ENCODE results near the gene RAB11FIP5.

DNA sequence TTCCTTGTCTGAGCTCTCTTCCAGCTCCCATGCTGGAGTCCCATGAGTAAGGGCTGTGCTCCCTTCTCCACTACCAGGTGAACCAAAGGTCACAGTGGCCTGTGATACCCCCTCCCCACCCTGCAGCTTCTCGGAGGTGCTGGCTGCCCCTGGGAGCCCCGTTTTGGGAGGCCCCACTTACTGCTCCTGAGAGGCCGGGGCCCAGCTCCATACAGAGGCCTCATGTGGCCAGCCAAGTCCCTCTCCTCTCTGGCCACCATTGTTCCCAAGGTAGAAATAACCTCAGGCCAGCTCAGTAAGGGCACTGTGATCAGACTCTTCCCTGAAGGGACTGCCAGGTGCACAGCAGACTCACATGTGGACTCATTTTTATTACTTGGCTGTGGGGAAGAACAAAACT lies 6.0 kb downstream of the RAB11FIP5 start:
- no peak for TF ChIP-seq CTCF (IDR thresholded peaks at IDR 0.05)
- TF ChIP-seq POLR2A (IDR thresholded peaks at IDR 0.05): no peak
- no peak for TF ChIP-seq POLR2AphosphoS5 (IDR thresholded peaks at IDR 0.05)

All from stomach (tissue), 4 donors.